Muscle of leg (tissue), 16 donors: ENCODE data around the gene GRIP2. TPM values are rescaled to one million over a fixed set of nuclear protein-coding genes. Genes with fewer than 3 reads are reported as not detected.

Source experiments
- DNase-seq: peaks from one replicate; pipeline ENCODE4 v3.0.0; 2013
- H3K27ac ChIP-seq: one replicate; pipeline ENCODE4 v1.5.1; 2013; ENCODE audit warnings: mild to moderate bottlenecking, low read length, control low read depth
- H3K27me3 ChIP-seq: one replicate; pipeline ENCODE4 v1.6.1; 2013; ENCODE audit warnings: low read length; ENCODE audit not compliant: control insufficient read depth, insufficient read depth
- H3K36me3 ChIP-seq: one replicate; pipeline ENCODE4 v1.6.1; 2013; ENCODE audit warnings: low read length; ENCODE audit not compliant: control insufficient read depth, insufficient read depth
- H3K4me1 ChIP-seq: one replicate; pipeline ENCODE4 v1.6.1; 2013; ENCODE audit warnings: low read length; ENCODE audit not compliant: control insufficient read depth, insufficient read depth
- H3K4me3 ChIP-seq: one replicate; pipeline ENCODE4 v1.5.1; 2013; ENCODE audit warnings: low read length, control low read depth
- H3K9me3 ChIP-seq: replicated peaks from 2 replicates; pipeline ENCODE4 v1.6.1; 2013; ENCODE audit warnings: low read depth, low read length; ENCODE audit not compliant: control insufficient read depth
- WGBS: methylation state at CpG from one replicate; pipeline ENCODE4 v1.1.5; 2013; ENCODE audit warnings: missing lambda C conversion rate; ENCODE audit not compliant: insufficient coverage; 5-methylcytosine and 5-hydroxymethylcytosine counted together
- long read RNA-seq, 11 donors: transcript quantifications; one replicate each; lab custom pipeline, GENCODE V29; 2026
- polyA plus RNA-seq, 8 donors: library from polyadenylated mRNA; unstranded; fragments of 120-200 nt; gene quantifications; one replicate each; pipeline versions ENCODE4 v1.2.1 to v1.2.3, GENCODE V29; 2013; ENCODE audit warnings: inconsistent platforms in 1 of 8, low replicate concordance in 1 of 8; ENCODE audit not compliant: insufficient read length in 8 of 8, insufficient read depth in 1 of 8
- total RNA-seq: library from RNA; stranded (reverse); fragments of 120-200 nt; gene quantifications from one replicate; pipeline ENCODE4 v1.2.4, GENCODE V29; 2013

GRIP2 gene
- total RNA-seq (14.9 TPM), polyA plus RNA-seq (10 to 100 TPM in 6 of 8 donors, 1 to 10 TPM in 2; 9.7 to 33.4 (median 21.1) TPM)
- long read RNA-seq, donor 1: 0 reads
- long read RNA-seq, donor 2: 0 reads
- long read RNA-seq, donor 3, partial matches to known transcripts: 0 of 1 reads
- long read RNA-seq, donor 3, other reads (novel, unspliced or antisense): 0 of 1 reads
- long read RNA-seq, donor 4: 0 reads
- long read RNA-seq, donor 5, partial matches to known transcripts: 0 of 3 reads
- long read RNA-seq, donor 5, other reads (novel, unspliced or antisense): 0 of 3 reads
- long read RNA-seq, donor 6, partial matches to known transcripts: 5 of 7 reads
- long read RNA-seq, donor 6, other reads (novel, unspliced or antisense): 0 of 7 reads
- long read RNA-seq, donor 7, full-length matches to known transcripts: 1 of 1 reads
- long read RNA-seq, donor 7, partial matches to known transcripts: 0 of 1 reads
- long read RNA-seq, donor 7, other reads (novel, unspliced or antisense): 0 of 1 reads
- long read RNA-seq, donor 8: 0 reads
- long read RNA-seq, donor 9, partial matches to known transcripts: 0 of 1 reads
- long read RNA-seq, donor 9, other reads (novel, unspliced or antisense): 0 of 1 reads
- long read RNA-seq, donor 10: 0 reads
- long read RNA-seq, donor 11: 0 reads

DNA sequence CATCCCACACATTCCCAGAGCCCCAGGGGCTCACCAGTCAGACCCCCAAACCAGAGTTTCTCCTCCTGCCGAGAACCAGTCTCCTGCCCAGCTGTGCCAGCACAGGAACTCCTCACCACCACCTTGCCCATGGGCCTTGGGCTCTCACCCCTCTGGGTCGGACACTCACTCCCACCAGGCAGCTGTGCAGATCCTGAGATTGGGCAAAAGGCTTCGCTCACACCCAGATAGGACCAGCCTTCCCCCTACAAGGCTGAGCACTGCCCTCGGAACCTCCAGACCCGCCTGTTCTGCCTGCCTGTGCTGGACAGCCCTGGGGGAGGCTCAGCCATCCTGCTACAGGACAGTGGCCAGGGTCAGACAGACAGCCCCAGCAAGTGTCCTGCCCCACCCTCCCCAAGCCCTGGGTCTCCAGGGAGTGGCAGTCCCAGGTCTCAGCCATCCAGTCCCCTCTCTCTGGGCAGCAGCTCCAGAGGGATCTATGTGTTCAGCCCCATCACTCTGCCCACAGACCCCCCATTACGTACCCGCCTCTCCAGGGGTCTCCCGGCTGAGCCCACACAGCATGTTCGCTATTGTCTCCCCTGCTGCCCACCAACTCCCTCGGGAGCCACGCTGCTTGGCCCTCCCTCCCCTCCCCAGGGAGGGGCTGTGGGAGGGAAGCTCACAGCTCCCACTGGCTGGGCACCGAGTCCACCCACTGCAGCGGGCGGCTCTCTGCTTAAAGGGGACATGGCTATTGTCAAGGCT is at the start of gene GRIP2:
GRIP2 (minus strand) TSS at position 601 of the 750 bp plus-strand sequence; CDS start at position 567, 34 bp downstream.
- Histone ChIP-seq H3K4me3 (peak within 1 kb of the TSS; percentile 52), H3K9me3 (no peaks in the 10 kb centered on the region), H3K4me1 (peaks cover 61% of the 10 kb centered on the region), H3K27me3 (peaks cover 5% of the 10 kb centered on the region), H3K27ac (peak within 1 kb of the TSS; percentile 85), H3K36me3 (peaks cover 5% of the 10 kb centered on the region)
- WGBS: 55% methylated on average over 8 of the region's 14 CpGs
- no peak for DNase-seq

DNA sequence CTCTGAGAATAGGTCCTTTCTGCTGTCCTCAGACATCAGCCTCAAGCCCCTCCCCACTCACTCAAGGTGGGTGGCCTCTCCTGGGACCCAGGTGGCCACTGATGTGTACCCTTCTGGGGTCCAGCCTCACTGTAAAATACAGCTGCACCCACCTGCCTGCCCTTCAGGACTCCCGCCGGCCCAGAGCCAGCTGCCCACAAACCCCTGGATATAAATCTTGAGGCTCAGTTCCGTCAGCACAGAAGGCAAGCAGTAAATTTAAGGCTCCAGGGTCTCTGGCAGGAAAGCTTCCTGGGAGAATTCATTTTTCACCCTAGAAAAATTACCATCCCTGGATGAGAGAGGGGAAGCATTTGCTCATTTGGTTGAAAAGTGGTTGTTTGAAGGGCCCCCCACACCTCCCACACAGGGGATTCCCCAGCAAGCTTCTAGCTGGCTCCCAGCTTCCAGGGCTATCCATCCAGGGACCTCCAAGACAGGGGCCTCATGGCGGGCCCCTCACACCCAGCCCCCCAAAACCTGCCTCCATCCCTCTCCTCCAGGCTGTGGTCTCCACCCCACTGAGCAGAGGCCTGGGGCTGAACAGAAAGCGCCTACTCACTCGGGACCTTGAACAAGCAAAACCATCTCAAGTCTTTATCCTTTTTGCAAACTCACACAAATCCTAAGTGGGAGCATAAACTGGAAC is 48.4 kb upstream of the GRIP2 start:
- no peaks in the 10 kb centered on the region for H3K9me3 ChIP-seq
- no peak for DNase-seq
- H3K36me3 ChIP-seq: no peaks in the 10 kb centered on the region
- no peaks in the 10 kb centered on the region for H3K4me1 ChIP-seq
- 50% methylated on average over 5 of the region's 6 CpGs for WGBS
- H3K4me3 ChIP-seq: no peak overlapping the region
- no peak overlapping the region for H3K27ac ChIP-seq
- peaks cover 21% of the 10 kb centered on the region for H3K27me3 ChIP-seq

DNA sequence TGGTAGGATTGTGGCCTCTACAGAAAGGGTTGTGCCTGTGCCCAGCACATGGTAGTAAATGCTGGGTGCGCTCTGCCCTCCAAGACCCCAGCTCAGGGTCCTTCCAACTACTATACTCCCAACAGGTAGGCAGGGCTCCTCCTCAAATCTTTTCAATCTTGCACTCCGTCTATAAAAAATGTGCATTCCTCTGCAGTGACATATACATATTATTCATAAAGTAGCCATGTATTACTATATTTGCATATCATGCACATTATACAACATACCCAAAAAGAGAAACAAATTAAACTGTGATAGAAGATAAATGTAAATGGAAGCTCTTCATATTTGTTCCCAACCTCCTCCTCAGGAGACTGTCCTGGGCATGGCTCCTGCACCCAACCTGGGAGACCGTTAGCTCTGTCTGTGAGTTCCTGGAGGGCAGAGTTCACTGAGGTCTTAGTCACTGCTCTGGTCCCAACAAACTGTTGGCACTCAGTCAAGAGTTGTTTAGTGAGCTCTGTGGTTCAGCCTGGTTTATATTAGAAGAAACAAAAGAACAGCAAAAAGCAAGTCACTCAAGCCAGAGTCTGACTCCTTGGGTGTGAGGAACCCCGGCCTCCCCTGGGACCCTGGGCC is 47.7 kb upstream of the GRIP2 start:
- no peak for DNase-seq
- 53% methylated on average over 2 of the region's 4 CpGs for WGBS

DNA sequence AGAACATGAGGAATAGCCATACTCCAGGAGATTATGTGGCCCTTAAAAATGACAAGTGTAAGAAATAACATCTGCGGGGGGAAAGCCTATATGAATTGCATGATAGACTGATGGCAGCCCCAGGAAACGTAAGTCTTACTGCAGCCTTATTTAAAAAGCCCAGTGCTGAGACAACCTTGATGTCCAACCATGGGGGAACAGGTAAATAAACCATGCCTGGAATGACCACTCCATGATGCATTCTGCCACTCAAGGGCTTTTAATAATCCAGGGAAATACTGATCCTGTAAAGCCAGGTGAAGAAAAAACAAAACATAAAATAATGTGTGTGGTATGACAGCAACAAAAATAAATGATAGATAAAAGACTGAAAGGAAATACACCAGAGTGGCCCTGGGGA is 46.5 kb upstream of the GRIP2 start:
- no peak overlapping the region for H3K27ac ChIP-seq
- H3K9me3 ChIP-seq: no peaks in the 10 kb centered on the region
- WGBS: 25% methylated on average over 1 of the region's 2 CpGs
- no peak for DNase-seq
- no peaks in the 10 kb centered on the region for H3K4me1 ChIP-seq
- H3K36me3 ChIP-seq: no peaks in the 10 kb centered on the region
- peaks cover 23% of the 10 kb centered on the region for H3K27me3 ChIP-seq
- no peak overlapping the region for H3K4me3 ChIP-seq

More for the DNA sequence above, 47.7 kb upstream of the GRIP2 start:
- no peaks in the 10 kb centered on the region for H3K9me3 ChIP-seq
- no peaks in the 10 kb centered on the region for H3K36me3 ChIP-seq
- peaks cover 21% of the 10 kb centered on the region for H3K27me3 ChIP-seq
- no peak overlapping the region for H3K27ac ChIP-seq
- H3K4me1 ChIP-seq: no peaks in the 10 kb centered on the region
- no peak overlapping the region for H3K4me3 ChIP-seq

DNA sequence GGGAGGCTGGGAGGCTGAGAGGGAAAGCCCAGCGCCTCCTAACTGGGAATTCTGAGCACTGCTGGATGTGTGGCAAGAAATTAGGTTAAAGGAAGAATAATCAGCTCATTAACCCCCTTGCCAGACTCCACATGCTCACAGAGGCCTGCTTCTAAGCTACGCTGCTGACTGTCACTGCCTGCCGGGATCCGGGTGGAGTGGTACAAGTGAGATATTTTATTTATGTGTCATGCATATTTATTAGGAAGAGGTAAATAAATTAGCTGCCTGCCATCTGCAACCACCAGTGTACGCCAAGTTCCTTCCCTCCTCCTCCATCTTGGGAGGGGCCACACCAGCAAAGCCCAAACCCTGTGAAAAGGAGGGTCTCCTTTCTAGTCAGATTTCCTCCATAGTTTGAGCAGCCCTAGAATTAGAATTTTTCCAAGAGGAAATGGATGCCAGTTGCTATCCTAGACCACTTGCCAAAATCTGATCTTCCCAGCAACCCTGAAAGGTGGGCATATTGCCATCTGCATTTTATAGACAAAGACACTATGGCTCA is 43.5 kb upstream of the GRIP2 start:
- 80% methylated on average over 1 of the region's 5 CpGs for WGBS
- H3K36me3 ChIP-seq: no peaks in the 10 kb centered on the region
- no peak overlapping the region for H3K4me3 ChIP-seq
- no peaks in the 10 kb centered on the region for H3K4me1 ChIP-seq
- H3K27me3 ChIP-seq: peaks cover 27% of the 10 kb centered on the region
- no peak overlapping the region for H3K27ac ChIP-seq
- H3K9me3 ChIP-seq: no peaks in the 10 kb centered on the region
- DNase-seq: no peak

DNA sequence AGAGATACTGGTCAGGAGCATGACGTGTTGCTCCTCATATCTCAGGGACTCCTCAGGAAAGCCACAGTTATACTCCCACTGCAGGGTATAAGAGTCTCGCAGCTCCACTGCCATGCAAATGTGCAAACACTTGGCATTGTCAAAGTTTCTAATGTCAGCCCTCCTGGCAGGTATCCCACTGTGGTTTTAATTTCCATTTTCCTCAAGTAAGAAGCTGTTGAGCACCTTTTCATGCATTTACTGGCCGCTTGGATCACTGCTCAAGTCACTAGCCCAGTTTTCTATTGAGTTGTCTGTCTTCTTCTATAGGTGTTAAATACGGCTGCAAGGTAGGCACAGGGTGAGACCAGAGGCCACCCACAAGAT is 41.9 kb upstream of the GRIP2 start:
- Histone ChIP-seq H3K27me3 (peaks cover 30% of the 10 kb centered on the region), H3K4me3 (no peak overlapping the region), H3K4me1 (no peaks in the 10 kb centered on the region), H3K36me3 (no peaks in the 10 kb centered on the region), H3K9me3 (no peaks in the 10 kb centered on the region), H3K27ac (no peak overlapping the region)
- 62% methylated on average over 3 of the region's 4 CpGs for WGBS
- DNase-seq: no peak

DNA sequence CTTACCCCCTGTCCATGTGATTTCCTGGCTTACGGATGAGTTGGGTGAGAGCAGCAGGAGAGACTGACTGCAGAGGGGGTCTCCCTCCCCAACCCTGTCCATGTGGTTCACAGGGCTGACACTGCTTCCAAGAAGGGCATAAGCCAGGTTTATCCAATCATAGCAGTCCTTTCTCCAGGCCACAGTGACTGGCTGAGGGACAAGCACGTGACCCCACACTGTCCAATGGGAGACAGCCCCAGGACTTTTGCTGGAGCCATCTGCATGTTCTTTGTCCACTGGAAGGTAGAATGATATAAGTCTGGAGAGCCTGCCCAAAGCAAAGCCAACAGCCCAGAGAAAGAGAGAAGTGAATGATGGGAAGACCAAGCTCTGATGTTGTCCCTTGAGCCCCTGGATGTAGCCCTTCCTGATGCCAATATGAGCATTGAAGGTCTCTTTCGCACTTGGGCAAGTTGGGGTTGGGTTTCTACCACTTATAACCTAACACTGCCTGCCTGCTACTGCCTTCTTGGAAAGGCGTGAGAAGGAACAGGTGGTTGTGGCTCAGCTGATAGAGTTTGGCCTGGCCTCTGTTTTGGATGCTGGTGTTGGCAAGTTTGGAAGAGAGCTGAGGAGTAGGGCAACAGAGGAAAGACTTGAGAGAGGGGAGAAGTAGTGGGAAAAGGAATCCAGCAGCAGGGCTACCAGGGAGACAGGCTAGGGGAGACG is 41.3 kb upstream of the GRIP2 start:
- Histone ChIP-seq H3K27me3 (peaks cover 29% of the 10 kb centered on the region), H3K36me3 (no peaks in the 10 kb centered on the region), H3K27ac (no peak overlapping the region), H3K4me3 (no peak overlapping the region), H3K9me3 (no peaks in the 10 kb centered on the region), H3K4me1 (no peaks in the 10 kb centered on the region)
- WGBS: 76% methylated on average over 2 of the region's 5 CpGs
- no peak for DNase-seq

DNA sequence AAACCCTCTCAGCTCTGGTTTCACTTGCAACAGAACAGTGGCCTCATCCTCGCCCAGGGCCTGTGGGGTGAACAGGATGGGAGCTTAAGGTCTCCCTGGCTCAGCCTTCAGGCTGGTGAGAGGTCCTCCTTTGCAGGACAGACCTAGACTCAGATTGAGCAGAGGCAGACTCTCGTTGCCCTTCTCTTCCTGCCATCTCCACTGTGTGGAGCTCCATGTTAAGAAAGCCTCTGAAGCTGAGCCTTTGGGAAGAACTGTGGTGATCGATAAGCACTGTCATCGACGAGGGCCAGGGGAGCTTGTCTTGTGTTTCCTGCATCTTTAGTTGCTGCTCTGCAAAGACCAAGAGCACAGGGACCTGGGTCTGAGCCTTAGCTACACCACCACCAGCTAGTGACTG is 37.8 kb upstream of the GRIP2 start:
- Histone ChIP-seq H3K4me1 (no peaks in the 10 kb centered on the region), H3K27me3 (peaks cover 27% of the 10 kb centered on the region), H3K27ac (no peak overlapping the region), H3K9me3 (no peaks in the 10 kb centered on the region), H3K4me3 (no peak overlapping the region), H3K36me3 (no peaks in the 10 kb centered on the region)
- WGBS: 60% methylated on average over 2 of the region's 5 CpGs
- DNase-seq: no peak

DNA sequence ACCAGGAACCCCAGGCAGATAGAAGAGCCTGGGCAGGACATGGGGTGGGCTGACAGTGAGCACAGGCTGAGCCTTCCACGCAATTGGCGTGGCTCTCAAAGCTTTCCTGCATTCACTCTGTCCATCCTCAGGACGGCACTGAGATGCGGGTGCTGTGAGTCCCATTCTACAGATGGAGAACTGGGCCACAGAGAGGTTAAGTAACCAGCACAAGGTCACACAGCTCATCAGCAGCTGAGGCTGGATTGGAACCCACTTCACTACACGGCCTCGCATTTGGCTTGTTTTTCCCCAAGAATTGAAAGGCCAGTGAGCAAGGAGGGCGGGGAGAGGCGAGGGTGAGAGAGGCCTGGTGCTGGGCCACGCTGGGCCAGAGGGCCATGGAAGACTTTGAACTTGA is 36.0 kb upstream of the GRIP2 start:
- Histone ChIP-seq H3K27me3 (peaks cover 23% of the 10 kb centered on the region), H3K4me1 (no peaks in the 10 kb centered on the region), H3K4me3 (no peak overlapping the region), H3K36me3 (no peaks in the 10 kb centered on the region), H3K27ac (no peak overlapping the region), H3K9me3 (no peaks in the 10 kb centered on the region)
- no peak for DNase-seq
- WGBS: 81% methylated on average over 9 of the region's 9 CpGs
